GM19328 (cell line): ENCODE measurements around the gene DGCR2.
"Not testable (repeated sequence)": the region's sequence is repeated elsewhere in the genome, so short reads cannot be mapped to it uniquely, and the experiment has no call there.

ENCODE experiments used
- ATAC-seq: cut with Tn5 transposase; IDR thresholded peaks from one replicate; pipeline ENCODE4 v1.9.1; 2021; ENCODE audit warnings: mild to moderate bottlenecking, moderate library complexity; ENCODE audit not compliant: unreplicated experiment

Gene DGCR2

GRCh38 chr22:19062139-19062942 is 59.9 kb downstream of the DGCR2 start:
- ATAC-seq = no peak

GRCh38 chr22:19061471-19062138 is 60.6 kb downstream of the DGCR2 start:
- ATAC-seq = no peak

- no peak for ATAC-seq
Measured at GRCh38 chr22:19060356-19061009, 61.7 kb downstream of the DGCR2 start.

- no peak for ATAC-seq
Measured at GRCh38 chr22:19059481-19060278, 62.5 kb downstream of the DGCR2 start.

- no peak for ATAC-seq
Measured at GRCh38 chr22:19058713-19059451, 63.3 kb downstream of the DGCR2 start.

- ATAC-seq = no peak
Measured at GRCh38 chr22:19057999-19058491, 64.2 kb downstream of the DGCR2 start.

GRCh38 chr22:19057539-19057938 is 64.7 kb downstream of the DGCR2 start:
- ATAC-seq = no peak

GRCh38 chr22:19056951-19057401 is 65.2 kb downstream of the DGCR2 start:
- no peak for ATAC-seq

- ATAC-seq = no peak
Measured at GRCh38 chr22:19055801-19056200, 66.4 kb downstream of the DGCR2 start.

- ATAC-seq = no peak
Measured at GRCh38 chr22:19052941-19053541, 69.2 kb downstream of the DGCR2 start.

- no peak for ATAC-seq
Measured at GRCh38 chr22:19051381-19052072, 70.7 kb downstream of the DGCR2 start.

GRCh38 chr22:19050847-19051246 is 71.4 kb downstream of the DGCR2 start:
- not testable (repeated sequence) for ATAC-seq

GRCh38 chr22:19050117-19050516 is 72.1 kb downstream of the DGCR2 start:
- no peak for ATAC-seq

- no peak for ATAC-seq
Measured at GRCh38 chr22:19048531-19048930, 73.7 kb downstream of the DGCR2 start.

- ATAC-seq = no peak
Measured at GRCh38 chr22:19047993-19048392, 74.2 kb downstream of the DGCR2 start.

- no peak for ATAC-seq
Measured at GRCh38 chr22:19046719-19047609, 75.2 kb downstream of the DGCR2 start.

- no peak for ATAC-seq
Measured at GRCh38 chr22:19046287-19046686, 75.9 kb downstream of the DGCR2 start.

- ATAC-seq = no peak
Measured at GRCh38 chr22:19045094-19045493, 77.1 kb downstream of the DGCR2 start.
